Measurements from ENCODE around the gene F2RL1. TPM values are rescaled to one million over a fixed set of nuclear protein-coding genes. Genes with fewer than 3 reads are reported as not detected.

Gene F2RL1
- total RNA-seq, 1 experiment from 2014 or later, result 23.0 TPM

DNA sequence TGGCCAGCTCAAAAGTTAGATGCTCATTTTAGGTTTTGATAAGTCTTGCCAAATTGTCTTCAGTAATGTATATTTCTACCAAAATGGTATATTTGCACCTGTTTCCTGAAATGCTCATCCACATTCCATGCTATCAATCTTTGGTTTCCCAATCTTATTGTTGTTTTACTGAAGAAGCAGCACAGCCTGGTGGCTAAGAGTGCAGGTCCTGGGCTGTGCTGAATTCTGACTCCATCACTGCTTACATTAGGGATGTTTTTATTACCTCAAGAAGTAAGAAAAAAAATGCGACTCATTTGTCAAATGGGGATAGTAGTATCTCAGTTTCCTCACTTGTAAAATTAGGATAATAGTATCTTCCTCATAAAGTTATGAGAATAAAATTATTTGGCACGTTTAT is 17.4 kb downstream of the F2RL1 start:
- Histone ChIP-seq H4K20me1 (ENCODE audit: control insufficient read depth, insufficient read depth, insufficient read length) (no peaks in the 10 kb centered on the region), H2AFZ (ENCODE audit: low read length) (no peak overlapping the region), H3K56ac (ENCODE audit: insufficient read length, low read depth, low read length) (no peak overlapping the region), H4K8ac (replicated peaks; ENCODE audit: insufficient read length, low read depth, low read length) (no peak overlapping the region), H3K27me3 (ENCODE audit: insufficient read depth, low read length) (no peaks in the 10 kb centered on the region), H3K27ac (ENCODE audit: insufficient read length, low read depth, low read length) (no peak overlapping the region), H2BK20ac (ENCODE audit: low read depth, low read length, poor library complexity, severe bottlenecking) (no peak overlapping the region), H3K18ac (ENCODE audit: insufficient read length, low read depth, low read length) (no peak overlapping the region), H4K91ac (ENCODE audit: insufficient read length, low read depth, low read length) (no peak overlapping the region), H3K9ac (ENCODE audit: extremely low read depth, insufficient read length, low read length) (no peak overlapping the region), H3K23me2 (ENCODE audit: insufficient read length, low read depth, low read length, poor library complexity, severe bottlenecking) (no peaks in the 10 kb centered on the region), H2AK5ac (ENCODE audit: insufficient read length, low read length) (no peak overlapping the region), H2BK120ac (ENCODE audit: low read depth, low read length, poor library complexity, severe bottlenecking) (no peak overlapping the region), H2BK12ac (ENCODE audit: insufficient read length, low read depth, low read length) (no peak overlapping the region), H2BK5ac (ENCODE audit: insufficient read length, low read length) (no peak overlapping the region), H3K4me2 (ENCODE audit: insufficient read depth, insufficient read length, low read length) (no peak overlapping the region), H3K4me1 (ENCODE audit: insufficient read depth, low read length) (no peaks in the 10 kb centered on the region), H4K5ac (ENCODE audit: insufficient read length, low read depth, low read length) (no peak overlapping the region), H3K14ac (ENCODE audit: insufficient read depth, low read length) (no peak overlapping the region), H3K9me3 (ENCODE audit: control insufficient read depth, low read depth, low read length) (no peaks in the 10 kb centered on the region), H3K79me1 (ENCODE audit: insufficient read depth, low read depth, low read length, poor library complexity, severe bottlenecking) (no peaks in the 10 kb centered on the region), H3T11ph (ENCODE audit: low read length) (no peak overlapping the region), H3K23ac (ENCODE audit: insufficient read length, low read depth, low read length) (no peak overlapping the region), H2BK15ac (ENCODE audit: low read depth, low read length) (no peak overlapping the region), H3K79me2 (ENCODE audit: insufficient read depth, low read length) (0 out of 2 replicates have a peak, but pooled peaks cover 1% of the 10 kb centered on the region), H3K4ac (ENCODE audit: low read depth, low read length) (no peak overlapping the region)
- peaks cover 5% of the 10 kb centered on the region; the same call in 1 of the 2 replicates for H3K27me3 Mint-ChIP-seq (ENCODE audit: low read depth)
- TF ChIP-seq, protein P1, sequence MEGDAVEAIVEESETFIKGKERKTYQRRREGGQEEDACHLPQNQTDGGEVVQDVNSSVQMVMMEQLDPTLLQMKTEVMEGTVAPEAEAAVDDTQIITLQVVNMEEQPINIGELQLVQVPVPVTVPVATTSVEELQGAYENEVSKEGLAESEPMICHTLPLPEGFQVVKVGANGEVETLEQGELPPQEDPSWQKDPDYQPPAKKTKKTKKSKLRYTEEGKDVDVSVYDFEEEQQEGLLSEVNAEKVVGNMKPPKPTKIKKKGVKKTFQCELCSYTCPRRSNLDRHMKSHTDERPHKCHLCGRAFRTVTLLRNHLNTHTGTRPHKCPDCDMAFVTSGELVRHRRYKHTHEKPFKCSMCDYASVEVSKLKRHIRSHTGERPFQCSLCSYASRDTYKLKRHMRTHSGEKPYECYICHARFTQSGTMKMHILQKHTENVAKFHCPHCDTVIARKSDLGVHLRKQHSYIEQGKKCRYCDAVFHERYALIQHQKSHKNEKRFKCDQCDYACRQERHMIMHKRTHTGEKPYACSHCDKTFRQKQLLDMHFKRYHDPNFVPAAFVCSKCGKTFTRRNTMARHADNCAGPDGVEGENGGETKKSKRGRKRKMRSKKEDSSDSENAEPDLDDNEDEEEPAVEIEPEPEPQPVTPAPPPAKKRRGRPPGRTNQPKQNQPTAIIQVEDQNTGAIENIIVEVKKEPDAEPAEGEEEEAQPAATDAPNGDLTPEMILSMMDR (conservative IDR thresholded peaks at IDR 0.05), result no peak; the same call in 2 of the 3 replicates
- no CpG with 5 or more reads among the region's 2 CpGs for WGBS (ENCODE audit: extremely low coverage, insufficient read length, low lambda C conversion rate)
- H3K9me3 Mint-ChIP-seq, result no peaks in the 10 kb centered on the region
- no peak overlapping the region for H3K27ac Mint-ChIP-seq
- H3K36me3 Mint-ChIP-seq (ENCODE audit: insufficient read depth in 1 of 3, low read depth in 3 of 3), result peaks cover 13 to 29% (median 17%) of the 10 kb centered on the region in 3 experiments
- H3K4me3 Mint-ChIP-seq, result no peak overlapping the region
- peaks cover 15 to 19% of the 10 kb centered on the region in 2 experiments for H3K4me1 Mint-ChIP-seq
- DNase-seq, result no peak
